Retinal pigment epithelial cell (primary cell): Measurements from ENCODE around the gene ZXDC.
A peak's percentile ranks its signal among the peaks of the same experiment; 100 is the strongest.

Experiments used
- DNase-seq: peaks from one replicate; pipeline ENCODE4 v3.0.0-alpha.2; 2010; ENCODE audit warnings: low read depth
- H3K4me3 ChIP-seq: 2 replicates; pipeline ENCODE4 v1.5.1; 2011; ENCODE audit warnings: mild to moderate bottlenecking, low read length, control low read depth, moderate library complexity
- TF ChIP-seq, protein P1 (sequence below): conservative IDR thresholded peaks from 2 replicates; pipeline ENCODE4 v1.5.1; 2011; ENCODE audit warnings: low read depth, low read length, control low read depth, inconsistent platforms

ZXDC gene

DNA sequence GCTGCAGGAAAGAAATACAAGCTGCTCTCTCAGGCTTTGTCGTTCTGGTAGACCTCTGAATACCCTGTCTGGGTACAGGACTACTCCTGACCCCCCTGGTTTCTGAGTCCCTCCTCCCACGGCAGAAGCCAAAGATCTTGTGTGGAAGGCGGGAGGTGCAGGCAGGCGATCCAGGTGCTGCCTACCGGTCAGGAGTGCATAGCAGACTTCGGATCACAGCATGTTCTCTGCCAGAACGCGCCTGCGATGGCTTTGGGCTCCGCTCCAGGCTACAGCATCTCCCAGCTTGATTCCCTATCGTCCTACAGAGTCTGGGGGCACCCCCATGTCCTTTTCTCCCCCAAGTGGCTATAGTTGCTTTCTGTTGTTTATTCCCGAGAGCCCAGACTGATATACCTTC lies 83.4 kb downstream of the ZXDC start:
- TF ChIP-seq, protein P1, sequence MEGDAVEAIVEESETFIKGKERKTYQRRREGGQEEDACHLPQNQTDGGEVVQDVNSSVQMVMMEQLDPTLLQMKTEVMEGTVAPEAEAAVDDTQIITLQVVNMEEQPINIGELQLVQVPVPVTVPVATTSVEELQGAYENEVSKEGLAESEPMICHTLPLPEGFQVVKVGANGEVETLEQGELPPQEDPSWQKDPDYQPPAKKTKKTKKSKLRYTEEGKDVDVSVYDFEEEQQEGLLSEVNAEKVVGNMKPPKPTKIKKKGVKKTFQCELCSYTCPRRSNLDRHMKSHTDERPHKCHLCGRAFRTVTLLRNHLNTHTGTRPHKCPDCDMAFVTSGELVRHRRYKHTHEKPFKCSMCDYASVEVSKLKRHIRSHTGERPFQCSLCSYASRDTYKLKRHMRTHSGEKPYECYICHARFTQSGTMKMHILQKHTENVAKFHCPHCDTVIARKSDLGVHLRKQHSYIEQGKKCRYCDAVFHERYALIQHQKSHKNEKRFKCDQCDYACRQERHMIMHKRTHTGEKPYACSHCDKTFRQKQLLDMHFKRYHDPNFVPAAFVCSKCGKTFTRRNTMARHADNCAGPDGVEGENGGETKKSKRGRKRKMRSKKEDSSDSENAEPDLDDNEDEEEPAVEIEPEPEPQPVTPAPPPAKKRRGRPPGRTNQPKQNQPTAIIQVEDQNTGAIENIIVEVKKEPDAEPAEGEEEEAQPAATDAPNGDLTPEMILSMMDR: no peak
- no peak for DNase-seq
- H3K4me3 ChIP-seq: no peak overlapping the region

DNA sequence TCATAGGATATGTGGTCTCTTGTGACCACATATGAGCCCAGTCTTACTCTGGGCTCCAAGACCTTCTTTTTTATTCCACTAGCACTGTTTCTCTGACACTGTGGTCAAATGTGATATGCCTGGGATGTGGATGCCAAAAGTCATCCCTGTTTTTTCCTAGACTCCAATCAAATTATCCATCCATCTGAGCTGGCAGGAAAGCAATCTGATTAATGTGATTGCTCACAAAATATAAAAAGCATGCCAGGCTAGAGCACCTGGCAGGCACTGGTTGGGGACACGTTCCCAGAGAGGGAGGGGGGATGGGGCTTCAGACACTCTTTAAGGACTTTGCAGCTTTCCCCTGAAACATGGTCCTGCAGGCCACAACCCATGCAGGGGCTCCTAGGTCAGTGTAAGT lies 84.1 kb downstream of the ZXDC start:
- no peak for DNase-seq
- H3K4me3 ChIP-seq: no peak overlapping the region
- TF ChIP-seq, protein P1: no peak

DNA sequence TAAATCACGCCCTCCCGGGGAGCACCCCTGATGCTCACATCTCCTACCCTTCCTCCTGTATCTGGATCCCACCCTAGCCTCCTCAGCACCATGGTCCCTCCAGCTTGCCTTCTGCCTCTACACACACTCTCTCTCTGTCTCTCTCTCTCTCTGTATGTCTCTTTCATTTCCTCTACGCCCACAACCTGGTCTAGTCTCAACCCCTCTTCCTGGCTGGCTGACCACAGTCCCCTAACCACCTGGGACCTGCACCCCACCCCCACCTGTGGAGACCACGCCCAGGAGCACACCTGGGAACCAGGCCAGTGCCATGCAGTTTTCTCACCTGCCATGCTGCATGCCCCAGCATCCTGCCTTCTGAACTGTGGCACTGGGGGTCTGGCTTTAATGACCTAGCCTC lies 84.9 kb downstream of the ZXDC start:
- TF ChIP-seq, protein P1: no peak
- H3K4me3 ChIP-seq: no peak overlapping the region
- no peak for DNase-seq

DNA sequence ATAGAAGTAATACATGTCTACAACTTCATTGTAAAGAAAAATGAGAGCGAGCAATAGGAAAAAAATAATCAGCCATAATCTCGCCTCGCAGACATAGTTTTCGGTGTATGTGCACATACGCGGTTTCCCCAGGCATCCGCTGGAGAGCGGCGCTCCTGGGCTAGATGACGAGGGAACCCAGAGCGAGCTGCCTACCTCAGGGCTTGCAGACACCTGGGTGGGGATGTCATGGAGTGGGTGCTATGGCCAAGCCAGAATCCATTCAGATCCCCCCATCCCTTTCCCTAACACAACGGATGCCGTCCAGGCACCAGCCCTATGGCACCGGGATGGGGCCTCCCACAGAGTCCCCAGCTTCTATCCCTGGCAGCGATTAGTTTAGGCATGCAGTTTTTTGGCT lies 85.5 kb downstream of the ZXDC start:
- H3K4me3 ChIP-seq: no peak overlapping the region
- TF ChIP-seq, protein P1: no peak
- no peak for DNase-seq

DNA sequence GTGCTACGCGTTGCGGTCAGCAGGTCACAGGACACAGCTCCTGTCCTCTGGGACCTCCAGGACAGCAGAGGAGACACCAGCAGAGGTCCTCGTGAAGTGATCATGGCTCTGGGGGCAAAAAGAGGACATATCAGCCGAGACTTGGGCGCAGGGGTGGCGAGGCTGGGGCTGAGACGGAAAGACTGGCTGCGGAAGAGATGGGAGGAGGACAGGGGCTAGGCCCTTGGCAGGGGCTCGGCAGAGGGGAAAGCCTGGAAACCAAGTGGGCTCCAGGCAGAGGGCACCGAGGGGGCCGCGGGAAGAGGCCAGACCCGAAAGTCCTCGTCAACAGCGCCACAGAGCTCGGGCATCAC lies 85.9 kb downstream of the ZXDC start:
- TF ChIP-seq, protein P1: no peak
- no peak for DNase-seq
- no peak overlapping the region for H3K4me3 ChIP-seq

DNA sequence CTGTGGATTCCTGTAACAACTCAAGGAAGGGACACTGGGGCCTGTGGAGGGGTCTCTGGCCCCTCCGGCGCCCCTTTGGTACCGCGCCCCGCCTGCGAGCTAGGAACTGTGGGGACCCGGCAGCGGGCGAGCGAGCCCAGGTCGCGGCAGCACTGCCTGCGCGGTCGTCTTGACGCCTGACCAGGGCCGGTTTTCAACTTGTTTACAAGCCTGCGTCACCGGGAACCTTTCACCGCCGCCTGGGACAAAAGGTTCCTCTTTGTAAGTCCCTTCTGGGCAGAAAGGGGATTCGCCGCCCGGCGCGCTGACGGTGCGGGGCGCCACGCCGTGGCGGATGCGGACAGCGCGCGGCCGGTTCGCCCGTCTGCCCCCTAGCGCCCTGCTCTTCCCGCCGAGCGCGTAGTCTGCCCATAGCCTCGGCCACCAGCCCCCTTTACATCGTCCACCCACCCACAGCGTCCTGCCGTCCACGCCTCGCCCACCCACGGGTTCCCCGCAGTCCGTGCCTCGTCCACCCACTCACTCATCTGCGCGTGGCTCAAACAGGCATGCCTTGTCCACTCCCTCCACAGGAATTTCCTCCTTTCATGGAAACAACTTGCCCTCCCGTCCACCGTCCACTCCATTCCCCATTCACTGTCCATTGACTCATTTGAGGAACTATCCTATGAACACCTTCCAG lies 86.4 kb downstream of the ZXDC start:
- H3K4me3 ChIP-seq: peak overlapping the region; percentile 45
- TF ChIP-seq, protein P1: peak; percentile 83
- DNase-seq: peak; percentile 59
